Measurements from ENCODE around the gene MFSD6.

MFSD6 gene

DNA sequence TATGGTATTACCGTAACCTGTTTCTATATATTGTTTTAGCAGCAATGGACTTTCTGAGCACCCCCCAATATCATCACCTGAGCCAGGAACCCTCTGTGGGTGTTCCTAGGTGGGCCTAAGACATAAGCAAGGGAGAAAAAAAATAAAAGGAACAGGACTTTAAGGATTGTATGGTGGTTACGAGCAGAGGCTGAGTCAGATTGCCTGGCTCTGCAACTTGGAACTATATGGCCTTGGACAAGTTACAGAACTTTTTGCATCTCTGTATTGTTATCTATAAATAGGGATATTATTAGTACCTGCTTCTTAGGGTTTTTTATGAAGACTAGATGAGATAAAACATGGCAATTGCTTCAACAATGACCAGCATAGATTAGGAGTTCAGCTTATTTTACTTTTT is 34.9 kb downstream of the MFSD6 start:
- no peak for DNase-seq

DNA sequence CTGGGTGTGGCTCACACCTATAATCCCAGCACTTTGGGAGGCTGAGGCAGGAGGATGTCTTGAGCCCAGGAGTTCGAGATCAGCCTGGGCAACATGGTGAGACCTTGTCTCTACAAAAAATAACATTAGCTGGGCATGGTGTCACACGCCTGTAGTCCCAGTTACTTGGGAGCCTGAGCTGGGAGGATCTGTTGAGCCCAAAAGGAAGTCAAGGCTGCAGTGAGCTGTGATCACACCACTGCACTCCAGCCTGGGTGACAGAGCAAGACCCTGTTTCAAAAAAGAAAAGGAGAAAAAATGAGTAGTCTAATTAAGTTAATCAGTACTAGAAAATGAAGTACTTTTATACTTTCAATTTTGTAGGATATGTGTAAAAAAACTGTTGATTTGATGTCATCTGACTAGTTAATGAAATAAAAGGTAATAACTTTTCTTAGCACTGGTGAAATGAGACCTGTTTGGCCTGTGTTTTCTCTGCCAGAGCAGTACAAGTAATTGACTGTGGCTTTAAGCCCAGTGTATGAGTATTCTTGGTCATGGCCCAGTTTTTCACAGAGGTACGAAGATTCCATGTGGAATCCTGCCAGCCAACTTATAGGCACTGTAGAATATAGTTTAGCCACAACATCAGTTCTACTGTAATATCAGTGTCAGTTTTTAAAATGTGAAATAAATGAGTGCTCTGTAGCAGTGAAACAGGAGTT is 35.8 kb downstream of the MFSD6 start:
- DNase-seq: no peak

DNA sequence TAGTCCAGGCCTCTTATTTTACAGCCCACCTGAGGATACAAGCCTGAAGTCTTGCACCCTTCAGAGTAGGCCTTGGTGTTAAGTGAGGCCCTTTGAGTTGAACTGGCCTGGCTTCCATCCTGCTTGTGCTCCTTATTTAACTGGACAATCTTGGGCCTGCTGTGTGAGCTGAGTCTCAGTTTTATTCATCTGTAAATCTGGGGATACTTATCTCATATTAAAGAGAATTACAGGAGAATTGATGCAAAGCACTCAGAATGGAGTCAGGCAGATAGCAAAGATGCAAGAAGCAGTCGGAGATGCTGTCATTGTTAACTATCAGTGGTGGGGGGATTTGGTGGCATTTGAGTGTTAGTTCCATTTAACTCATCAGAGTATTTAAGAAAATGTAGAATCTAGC is 36.8 kb downstream of the MFSD6 start:
- no peak for DNase-seq

DNA sequence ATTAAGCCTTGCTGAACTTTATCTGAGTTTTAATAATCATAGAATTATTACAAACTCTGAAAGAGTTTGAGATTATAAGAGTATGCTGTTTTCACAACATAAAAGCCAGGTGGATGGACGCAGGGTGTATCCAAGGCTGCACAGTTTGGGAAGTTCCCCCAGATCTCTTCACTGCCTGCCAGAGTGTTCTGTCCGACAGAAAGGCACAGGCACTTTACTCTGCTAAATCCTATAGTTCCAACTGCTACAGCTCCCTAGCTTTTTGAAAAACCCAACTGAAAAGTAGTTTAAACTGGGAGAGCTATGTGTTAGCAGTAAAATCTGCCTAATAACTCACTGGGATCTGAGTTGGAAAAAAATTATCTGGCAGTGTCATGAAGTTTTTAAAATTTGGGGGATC is 38.0 kb downstream of the MFSD6 start:
- no peak for DNase-seq

DNA sequence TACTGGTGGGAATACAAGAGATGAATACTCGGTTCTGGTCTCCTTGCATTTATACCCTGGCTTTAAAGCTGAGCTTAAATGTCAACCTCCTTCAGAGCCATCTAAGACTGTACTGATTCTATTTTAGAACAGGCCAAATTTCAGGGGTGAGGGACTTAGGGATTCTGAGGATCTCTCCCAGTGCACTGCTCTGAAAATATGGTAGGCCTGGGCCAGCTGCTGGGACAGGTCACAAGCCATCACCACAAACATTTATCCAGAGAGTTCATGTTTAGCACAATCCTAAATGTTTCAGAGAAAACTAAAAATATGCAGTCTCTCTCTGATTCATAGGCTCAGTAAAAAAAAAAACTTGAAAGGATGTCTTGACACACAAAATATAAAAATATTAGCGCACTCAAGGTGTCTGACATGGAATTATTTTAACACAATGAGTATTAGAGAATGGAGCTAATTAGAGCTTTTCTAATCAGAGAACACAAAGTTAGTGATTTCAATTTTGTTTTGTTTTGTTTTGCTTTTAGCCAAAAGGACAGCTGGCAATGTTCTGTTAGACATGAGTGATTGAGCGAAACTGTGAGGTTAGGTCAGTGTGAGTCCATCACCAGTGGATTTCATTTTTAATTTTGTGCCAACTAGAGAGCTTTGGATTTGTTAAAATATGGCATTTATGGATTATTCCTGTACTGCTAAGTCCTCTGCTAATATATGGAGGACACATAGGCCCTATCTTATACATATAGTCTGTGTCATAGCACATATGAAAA is 38.8 kb downstream of the MFSD6 start:
- DNase-seq: no peak

DNA sequence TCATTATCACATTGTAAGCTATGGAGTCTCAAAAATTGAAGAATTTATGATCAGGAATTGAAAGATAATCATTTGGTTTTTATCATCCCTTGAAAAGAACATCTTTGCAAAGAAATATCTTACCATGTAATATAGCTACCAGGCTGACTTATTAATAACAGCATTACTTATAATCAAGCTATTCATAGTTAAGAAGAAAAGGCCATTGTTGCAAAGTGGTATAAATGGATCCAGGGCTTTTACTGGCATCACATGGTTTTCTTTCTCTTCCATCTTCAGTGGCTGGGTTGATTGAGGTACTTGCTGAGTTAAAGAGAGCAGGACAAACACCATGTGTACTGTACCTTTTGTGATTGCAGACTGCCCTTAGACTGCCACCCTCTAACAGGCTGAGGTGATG is 39.6 kb downstream of the MFSD6 start:
- DNase-seq: no peak

DNA sequence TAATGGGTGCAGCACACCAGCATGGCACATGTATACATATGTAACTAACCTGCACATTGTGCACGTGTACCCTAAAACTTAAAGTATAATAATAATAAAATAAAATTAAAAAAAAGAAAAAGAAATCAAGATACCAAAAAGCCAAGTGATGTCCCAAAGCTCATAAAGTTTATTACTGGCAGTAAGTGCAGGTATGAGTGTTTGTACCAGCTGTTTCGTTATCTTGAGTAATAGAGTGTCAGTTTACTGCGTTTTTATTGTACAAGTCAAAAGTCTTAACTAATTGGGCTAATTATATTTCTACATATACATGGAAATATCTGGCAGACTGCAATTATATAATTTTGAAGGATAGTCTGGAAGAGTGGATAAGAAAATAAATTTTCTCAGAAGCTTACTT is 41.8 kb downstream of the MFSD6 start:
- no peak for DNase-seq

- DNase-seq: no peak
These were observed 42.2 kb downstream of the MFSD6 start for GRCh38 chr2:190450363-190450762.

DNA sequence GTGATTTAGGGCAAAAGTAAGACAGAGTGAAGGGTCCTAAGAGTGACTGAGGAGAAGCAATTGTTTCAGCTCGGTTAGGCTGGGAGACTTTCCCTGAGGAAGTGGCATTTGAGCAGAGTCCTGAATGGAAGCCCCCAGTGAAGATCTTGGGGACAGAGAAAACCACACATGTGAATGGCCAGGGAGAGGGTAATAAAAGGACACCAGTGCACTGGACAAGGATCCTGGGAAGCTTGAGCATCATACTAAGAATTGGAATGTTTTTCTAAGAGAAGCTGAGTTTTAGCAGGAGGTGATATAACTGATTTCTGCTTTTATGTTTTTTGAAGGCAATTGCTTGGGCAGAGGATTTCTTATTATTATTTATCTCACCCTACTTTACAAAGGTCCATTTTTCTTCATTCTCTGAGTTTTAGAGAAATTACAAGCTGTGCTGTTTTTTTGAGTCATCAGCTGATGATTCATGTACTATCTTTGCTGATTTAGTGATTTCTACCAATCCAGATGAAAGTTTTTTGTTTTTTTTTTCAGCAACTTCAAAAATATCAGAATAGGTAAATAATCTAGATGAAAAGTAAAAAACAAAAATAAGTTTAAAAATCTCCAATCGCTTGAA is 43.5 kb downstream of the MFSD6 start:
- DNase-seq: no peak

- DNase-seq: no peak
These were observed 44.3 kb downstream of the MFSD6 start for GRCh38 chr2:190452433-190452832.

DNA sequence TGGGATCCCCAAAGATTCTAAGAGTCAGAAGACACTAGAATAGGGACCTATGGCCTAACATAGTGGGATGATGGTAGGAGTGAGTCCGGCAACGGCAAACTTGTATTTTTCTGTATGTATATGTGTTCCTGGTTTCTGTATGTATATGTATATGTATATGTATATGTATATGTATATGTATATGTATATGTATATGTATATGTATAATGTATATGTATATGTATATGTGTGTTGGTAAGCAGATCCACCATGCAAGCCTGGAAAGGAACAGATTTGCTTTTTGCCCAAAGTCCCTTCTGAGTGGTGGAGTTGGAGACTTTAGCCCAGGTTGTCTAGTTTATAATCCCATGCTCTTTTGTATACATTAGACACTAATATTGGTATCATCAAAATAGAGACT is 46.6 kb downstream of the MFSD6 start:
- no peak for DNase-seq

DNA sequence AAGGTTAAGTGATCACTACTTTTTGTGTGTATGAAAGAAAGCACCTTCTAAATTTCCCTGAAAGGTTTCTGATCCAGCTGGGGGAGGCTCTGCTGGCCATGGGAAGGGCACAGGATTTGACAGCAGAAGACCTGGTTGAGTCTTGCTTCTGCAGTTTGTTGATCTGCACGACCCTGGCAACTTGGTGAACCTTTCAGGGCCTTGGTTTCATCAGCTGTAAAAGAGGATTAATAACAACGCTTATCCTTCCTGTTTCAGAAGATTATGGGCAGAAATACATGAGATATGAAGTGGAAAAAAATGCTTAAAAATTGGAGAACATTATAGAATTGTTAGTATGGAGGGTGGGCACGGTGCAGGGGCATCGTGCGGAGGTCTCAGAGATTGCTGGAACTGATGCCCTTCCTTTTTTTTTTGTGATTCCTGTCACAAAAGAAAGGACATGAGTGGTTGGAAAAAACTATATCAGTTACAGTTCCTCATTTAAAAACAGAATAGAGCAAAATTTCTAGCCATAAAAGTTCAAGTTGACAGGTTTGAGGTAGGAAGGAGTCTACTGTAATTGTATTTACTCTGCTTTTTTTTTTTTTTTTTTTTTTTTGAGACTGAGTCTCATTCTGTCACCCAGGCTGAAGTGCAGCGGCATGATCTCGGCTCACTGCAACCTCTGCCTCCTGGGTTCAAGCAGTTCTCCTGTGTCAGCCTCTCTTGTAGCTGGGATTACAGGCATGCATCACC is 47.4 kb downstream of the MFSD6 start:
- no peak for DNase-seq

- DNase-seq: no peak
These were observed 48.7 kb downstream of the MFSD6 start for GRCh38 chr2:190456833-190457232.

- DNase-seq: no peak
These were observed 49.1 kb downstream of the MFSD6 start for GRCh38 chr2:190457256-190457655.

DNA sequence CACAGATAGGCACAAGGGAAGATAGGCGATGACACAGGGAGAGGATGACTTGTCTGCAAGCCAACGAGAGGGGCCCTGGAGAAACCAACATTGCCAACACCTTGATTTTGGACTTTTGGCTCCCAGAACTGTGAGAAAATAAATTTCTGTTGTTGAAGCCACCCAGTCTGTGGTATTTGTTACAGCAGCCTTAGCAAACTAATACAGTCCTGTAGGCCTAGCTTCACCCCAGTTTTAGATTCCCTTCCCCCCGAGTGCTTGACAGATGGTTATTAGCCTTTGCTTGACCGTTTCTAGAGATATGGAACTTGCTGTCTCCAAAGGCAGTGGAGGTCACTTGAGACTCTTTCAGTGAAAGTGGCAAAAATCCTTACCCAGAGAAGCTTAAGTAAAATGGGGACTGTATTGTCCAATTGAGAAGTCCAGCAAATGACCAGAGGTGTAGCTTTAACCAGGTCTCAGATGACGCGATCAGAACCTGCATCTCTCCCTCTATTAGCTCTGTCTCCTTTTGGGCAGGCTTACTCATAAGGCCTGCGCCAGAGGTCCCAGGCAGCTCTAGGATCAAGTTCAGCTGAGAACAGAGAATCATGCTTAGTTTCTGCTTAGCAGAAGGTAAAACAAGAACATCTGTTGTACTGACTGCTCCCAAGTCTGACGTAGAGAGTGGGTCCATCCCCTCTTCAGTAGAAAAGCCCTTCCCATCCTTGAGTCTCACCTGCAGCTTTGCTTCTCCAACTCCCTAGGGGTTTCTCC is 50.4 kb downstream of the MFSD6 start:
- no peak for DNase-seq

DNA sequence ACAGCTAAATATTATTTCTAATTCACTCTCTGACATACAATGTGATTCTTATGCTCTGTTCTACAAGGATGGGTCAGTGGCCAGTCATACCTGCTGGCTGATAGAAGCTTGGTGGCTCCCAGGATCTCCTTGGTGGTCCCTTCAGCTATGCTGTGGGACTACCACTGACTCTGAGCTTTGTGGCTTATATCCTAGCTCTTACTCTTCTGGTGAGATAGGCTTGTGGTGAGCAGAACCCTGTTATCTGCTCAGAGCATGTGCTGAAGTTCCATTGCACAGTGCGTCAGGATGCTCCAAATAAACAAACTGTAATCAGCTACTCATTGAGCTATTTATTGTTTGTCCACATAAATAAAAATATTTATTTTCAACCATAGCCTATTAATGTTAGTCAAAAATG is 51.7 kb downstream of the MFSD6 start:
- no peak for DNase-seq

DNA sequence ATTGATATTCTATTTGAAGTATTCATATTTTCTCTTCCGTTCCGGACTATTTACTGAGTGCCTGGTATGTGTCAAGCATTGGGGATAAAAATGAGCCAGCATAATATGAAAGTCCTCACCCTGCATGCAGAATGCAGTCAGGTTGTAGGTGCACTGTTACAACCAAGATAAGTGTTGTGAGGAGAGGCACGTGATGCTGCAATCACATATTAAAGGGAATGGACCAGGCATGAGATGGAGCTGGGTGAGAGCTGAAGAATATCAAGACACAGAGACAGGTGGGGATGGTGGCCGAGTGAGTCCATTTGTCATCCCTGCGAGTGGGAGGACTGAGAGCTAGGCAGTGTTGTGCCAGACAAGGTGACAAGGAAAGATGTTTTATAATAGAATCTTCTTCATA is 52.3 kb downstream of the MFSD6 start:
- no peak for DNase-seq

GRCh38 chr2:190462181-190462580 is 54.0 kb downstream of the MFSD6 start:
- DNase-seq: no peak

- DNase-seq: no peak
These were observed 54.5 kb downstream of the MFSD6 start for GRCh38 chr2:190462611-190463010.

- no peak for DNase-seq
These were observed 56.9 kb downstream of the MFSD6 start for GRCh38 chr2:190465060-190465459.

DNA sequence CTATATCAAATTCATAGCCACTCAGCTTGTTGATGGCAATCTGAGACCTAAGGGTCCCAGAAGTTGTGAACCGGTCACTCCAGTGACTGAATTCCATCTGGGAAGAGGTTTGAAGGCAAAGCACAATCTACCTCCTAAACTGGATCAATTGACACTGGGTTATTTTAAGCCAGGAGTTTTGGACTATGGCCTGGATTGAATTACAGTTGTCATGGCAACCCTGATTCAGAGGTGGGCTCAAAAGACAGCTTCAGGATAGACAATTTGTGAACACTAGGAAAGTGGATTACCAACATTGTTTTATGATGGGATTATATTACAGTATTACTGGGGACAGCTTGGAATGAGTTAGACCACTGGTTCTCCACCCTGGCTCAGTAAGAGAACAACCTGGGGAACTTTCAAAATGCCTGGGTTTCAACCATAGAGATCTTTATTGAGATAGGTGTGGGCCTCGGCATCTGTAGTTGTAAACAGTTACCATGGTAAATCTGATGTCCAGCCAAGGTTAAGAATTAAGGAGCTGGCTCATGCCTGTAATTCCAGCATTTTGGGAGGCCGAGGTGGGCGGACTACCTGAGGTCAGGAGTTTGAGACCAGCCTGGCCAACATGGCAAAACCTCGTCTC is 58.8 kb downstream of the MFSD6 start:
- DNase-seq: no peak

GRCh38 chr2:190467575-190468083 is 59.5 kb downstream of the MFSD6 start:
- DNase-seq: peak in 1 of 2 experiments; percentile 37

Measured in cerebellar nuclear complex (tissue), 1 donor.